Measurements from ENCODE around the gene RAB7B.

Gene RAB7B

DNA sequence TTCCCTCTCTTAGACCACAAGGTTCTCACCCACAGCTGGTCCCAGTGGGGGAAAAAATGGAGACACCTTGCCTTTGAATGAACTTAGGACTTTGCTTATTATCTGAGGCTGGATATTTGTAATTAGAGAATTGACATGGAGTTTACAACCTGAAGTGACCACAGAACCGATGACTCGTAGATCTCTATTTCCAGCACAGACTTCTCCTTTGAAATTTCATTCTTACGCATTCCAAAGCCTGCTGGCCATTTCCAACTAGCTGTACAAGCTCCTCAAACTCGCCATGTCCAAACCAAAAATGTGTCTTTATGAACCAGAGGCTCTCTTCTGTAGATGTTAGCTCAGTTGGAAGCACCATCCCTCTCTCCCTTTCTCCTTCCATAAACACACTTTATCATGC is 12.0 kb downstream of the RAB7B start:
- H3K27me3 Mint-ChIP-seq = peaks cover 5% of the 10 kb centered on the region
- no peak overlapping the region for H3K4me3 Mint-ChIP-seq
- H3K27ac Mint-ChIP-seq = no peak overlapping the region
- H3K36me3 Mint-ChIP-seq = no peaks in the 10 kb centered on the region
- no peaks in the 10 kb centered on the region for H3K9me3 Mint-ChIP-seq
- H3K4me1 Mint-ChIP-seq = no peaks in the 10 kb centered on the region

DNA sequence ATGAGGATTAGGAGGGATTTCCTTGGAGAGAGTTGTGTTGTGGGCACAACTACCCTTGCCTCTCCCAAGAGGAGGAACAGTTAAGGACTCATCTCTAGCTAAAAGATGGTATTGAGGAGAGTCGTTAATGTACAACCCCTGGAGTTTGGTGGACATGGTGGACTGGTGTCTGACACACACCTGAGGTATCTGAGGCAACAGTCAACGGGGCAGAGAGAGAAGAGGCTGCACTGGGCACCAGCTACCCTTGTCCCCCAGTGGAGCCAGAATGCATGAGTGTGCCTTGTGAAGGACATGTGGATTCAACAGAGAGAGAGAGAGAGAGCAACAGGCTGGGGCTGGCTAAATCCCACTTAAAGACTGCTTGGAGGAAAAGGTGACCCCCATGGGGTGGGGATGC is 13.0 kb downstream of the RAB7B start:
- H3K4me1 Mint-ChIP-seq = no peaks in the 10 kb centered on the region
- no peak overlapping the region for H3K27ac Mint-ChIP-seq
- H3K9me3 Mint-ChIP-seq = no peaks in the 10 kb centered on the region
- no peaks in the 10 kb centered on the region for H3K36me3 Mint-ChIP-seq
- no peak overlapping the region for H3K4me3 Mint-ChIP-seq
- H3K27me3 Mint-ChIP-seq = peaks cover 5% of the 10 kb centered on the region

DNA sequence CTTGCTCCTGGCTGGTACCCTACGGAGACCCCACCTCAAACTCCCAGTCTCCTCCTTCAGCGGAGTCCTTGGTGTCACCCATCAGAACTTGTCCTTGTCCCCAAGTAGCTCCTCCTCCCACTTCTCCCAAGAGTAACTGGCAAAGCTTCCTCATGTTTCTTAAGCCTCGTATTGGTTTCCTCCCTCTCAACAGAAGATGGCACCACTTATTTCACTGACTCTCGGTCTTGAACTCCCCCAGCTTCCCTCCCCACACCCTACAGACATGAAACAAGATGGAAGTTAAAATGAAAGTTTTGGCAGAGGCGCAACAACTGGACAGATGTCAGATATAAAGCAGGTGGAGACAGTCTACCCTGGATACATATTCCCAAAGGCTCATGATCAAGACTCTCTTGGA is 13.4 kb downstream of the RAB7B start:
- Mint-ChIP-seq H3K27me3 (peaks cover 5% of the 10 kb centered on the region), H3K36me3 (no peaks in the 10 kb centered on the region), H3K4me3 (no peak overlapping the region), H3K9me3 (no peaks in the 10 kb centered on the region), H3K27ac (no peak overlapping the region), H3K4me1 (no peaks in the 10 kb centered on the region)

DNA sequence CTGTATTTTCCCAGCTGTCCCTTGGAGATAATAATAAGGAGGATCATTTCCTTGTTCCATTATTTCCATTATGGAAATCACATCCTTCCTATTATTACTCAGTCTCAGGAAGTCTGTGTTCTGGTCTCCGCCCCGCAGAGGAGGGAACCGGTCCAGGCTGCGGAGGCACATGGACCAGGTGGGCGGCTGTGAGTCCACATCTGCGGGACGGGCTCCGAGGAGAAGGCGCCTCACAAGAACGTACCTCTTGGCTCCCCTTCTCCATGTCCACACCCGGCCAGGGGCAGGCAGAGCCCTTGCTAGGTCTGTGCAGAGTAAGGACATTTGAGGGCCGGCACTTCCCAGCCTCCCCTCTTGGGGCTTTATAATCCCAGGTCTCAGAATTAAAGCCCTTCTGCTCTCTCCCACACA is 14.6 kb downstream of the RAB7B start:
- Mint-ChIP-seq H3K27ac (no peak overlapping the region), H3K4me1 (no peaks in the 10 kb centered on the region), H3K9me3 (no peaks in the 10 kb centered on the region), H3K27me3 (peaks cover 5% of the 10 kb centered on the region), H3K4me3 (no peak overlapping the region), H3K36me3 (no peaks in the 10 kb centered on the region)

DNA sequence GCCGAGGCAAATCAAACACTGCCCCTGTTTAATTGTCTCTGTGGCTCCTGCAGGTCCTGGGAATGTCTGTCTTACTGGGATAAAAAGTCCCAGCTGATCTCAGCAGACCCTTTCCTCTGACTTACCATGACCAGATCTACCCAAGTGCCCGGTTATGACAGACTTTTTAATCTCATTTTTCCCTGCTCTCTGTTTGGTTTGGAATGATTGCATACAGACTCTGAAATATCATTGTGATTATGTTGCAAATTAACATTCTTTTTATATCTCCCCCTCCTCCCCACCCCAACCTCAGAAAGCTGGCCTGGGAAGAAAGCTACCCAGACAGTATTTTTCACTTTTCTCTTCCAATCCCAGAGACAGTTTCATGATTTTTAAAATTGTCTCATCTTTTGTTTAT is 16.3 kb downstream of the RAB7B start:
- H3K4me3 Mint-ChIP-seq = no peak overlapping the region
- H3K36me3 Mint-ChIP-seq = no peaks in the 10 kb centered on the region
- peaks cover 5% of the 10 kb centered on the region for H3K27me3 Mint-ChIP-seq
- no peak overlapping the region for H3K27ac Mint-ChIP-seq
- no peaks in the 10 kb centered on the region for H3K9me3 Mint-ChIP-seq
- no peaks in the 10 kb centered on the region for H3K4me1 Mint-ChIP-seq

DNA sequence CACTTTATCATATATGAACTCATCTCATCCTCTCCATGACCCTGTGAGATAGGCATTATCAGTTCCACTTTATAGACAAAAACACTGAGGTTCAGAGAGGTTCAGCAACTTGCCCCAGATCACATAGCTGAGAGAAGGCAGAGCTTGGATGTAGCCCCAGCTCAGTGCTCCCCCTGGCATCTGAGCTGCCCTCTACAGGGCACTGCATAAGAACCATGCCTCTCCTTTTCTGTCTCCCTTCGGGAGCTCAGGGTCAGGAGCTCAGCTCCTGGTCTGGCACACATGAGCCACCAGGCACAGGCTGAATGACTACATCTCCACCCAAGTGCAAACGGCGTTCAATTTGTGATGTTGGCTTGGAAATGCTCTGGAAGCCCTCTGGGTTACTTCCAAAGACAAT is 16.9 kb downstream of the RAB7B start:
- no peaks in the 10 kb centered on the region for H3K4me1 Mint-ChIP-seq
- H3K4me3 Mint-ChIP-seq = no peak overlapping the region
- H3K27ac Mint-ChIP-seq = no peak overlapping the region
- no peaks in the 10 kb centered on the region for H3K36me3 Mint-ChIP-seq
- H3K9me3 Mint-ChIP-seq = no peaks in the 10 kb centered on the region
- peaks cover 5% of the 10 kb centered on the region for H3K27me3 Mint-ChIP-seq

GRCh38 chr1:205985330-205986005 is 17.7 kb downstream of the RAB7B start:
- no peaks in the 10 kb centered on the region for H3K9me3 Mint-ChIP-seq
- no peaks in the 10 kb centered on the region for H3K4me1 Mint-ChIP-seq
- H3K27ac Mint-ChIP-seq = no peak overlapping the region
- no peaks in the 10 kb centered on the region for H3K36me3 Mint-ChIP-seq
- no peak overlapping the region for H3K4me3 Mint-ChIP-seq
- peaks cover 4% of the 10 kb centered on the region for H3K27me3 Mint-ChIP-seq

DNA sequence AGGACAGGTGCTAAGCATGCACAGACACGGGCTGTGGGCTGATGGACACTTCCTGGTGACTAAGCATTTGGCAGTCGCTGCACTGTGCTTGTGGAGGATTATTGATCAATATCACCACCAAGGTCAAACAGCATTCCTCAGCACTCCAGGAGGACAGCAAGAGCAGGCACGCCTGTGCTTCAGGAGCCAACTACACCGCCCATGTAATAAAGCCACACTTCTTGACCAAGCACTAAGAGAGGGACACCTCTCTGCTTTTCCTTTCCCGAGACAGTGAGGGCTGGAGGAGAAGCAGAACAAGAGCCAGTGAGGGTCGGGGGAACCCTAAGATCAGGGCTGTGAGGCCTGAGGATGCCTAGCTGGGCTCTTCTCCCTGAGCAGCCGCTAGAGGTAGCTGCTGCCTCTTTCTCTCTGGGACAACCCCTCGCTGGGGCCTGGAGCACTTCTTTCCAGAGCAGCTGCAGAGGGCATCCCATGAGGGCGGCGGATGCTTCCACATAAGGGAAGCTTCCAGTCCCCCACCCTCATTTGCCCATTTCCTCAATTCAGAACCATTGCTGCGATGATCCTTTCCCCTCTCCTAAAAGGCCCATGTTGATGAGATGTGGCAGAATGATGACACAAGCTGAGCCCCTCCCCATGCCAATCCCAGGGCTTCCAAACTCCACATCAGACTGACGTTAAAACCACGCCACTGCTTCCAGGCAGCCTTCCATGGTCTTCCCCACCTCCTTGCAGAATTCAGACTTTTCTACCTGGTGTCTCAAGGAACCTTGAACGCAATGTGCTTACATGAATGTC is 19.1 kb downstream of the RAB7B start:
- Mint-ChIP-seq H3K36me3 (no peaks in the 10 kb centered on the region), H3K27ac (no peak overlapping the region), H3K27me3 (no peaks in the 10 kb centered on the region), H3K4me1 (no peaks in the 10 kb centered on the region), H3K9me3 (no peaks in the 10 kb centered on the region), H3K4me3 (no peak overlapping the region)

DNA sequence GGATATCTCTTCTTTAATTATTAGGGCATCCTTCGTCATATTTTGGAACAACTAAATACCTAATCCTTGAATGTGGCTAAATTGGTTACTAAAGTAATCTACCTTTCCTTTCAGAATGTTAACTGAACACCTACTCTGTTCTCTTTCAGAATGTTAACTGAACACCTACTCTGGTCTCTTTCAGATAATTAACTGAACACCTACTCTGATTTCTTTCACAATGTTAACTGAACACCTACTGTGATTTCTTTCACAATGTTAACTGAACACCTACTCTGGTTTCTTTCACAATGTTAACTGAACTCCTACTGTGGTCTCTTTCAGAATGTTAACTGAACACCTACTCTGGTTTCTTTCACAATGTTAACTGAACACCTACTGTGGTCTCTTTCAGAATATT is 21.9 kb downstream of the RAB7B start:
- Mint-ChIP-seq H3K4me3 (no peak overlapping the region), H3K36me3 (no peaks in the 10 kb centered on the region), H3K9me3 (no peaks in the 10 kb centered on the region), H3K27me3 (no peaks in the 10 kb centered on the region), H3K27ac (peak overlapping the region; percentile 26), H3K4me1 (no peaks in the 10 kb centered on the region)

DNA sequence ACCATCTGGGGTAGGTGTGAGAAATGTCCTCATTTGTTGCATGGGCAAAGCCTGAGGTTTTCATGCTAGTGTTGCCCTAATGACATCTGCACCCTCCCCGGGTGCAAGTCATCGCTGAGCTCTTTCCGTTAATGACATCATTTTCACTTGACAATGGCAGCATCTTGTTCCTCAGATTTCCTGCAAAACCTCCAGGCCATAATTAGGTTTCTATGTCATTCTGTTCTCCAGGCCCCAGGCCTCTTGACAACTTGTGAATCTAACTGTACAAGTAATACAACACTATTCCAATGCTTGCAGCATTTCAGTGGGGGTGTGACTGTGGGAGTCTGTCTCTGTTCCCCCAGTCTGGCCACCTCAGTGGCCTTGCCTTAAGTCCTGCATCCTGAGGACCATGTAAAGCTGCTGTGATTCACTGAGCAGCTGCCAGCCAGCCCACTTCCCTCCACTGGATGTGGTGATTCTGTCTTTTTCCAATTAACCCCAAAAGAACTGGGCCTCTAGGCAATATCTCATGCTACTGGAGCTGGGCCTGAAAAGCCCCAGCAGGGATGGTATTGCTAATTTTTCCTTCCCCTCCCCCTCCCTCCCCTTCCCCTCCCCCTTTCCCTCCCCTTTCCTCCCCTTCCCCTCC is 22.8 kb downstream of the RAB7B start:
- Mint-ChIP-seq H3K27me3 (no peaks in the 10 kb centered on the region), H3K4me1 (no peaks in the 10 kb centered on the region), H3K27ac (no peak overlapping the region), H3K36me3 (no peaks in the 10 kb centered on the region), H3K4me3 (no peak overlapping the region), H3K9me3 (no peaks in the 10 kb centered on the region)

GRCh38 chr1:205979301-205979700 is 23.9 kb downstream of the RAB7B start:
- Mint-ChIP-seq H3K36me3 (no peaks in the 10 kb centered on the region), H3K9me3 (no peaks in the 10 kb centered on the region)

GRCh38 chr1:205978676-205979075 is 24.5 kb downstream of the RAB7B start:
- no peaks in the 10 kb centered on the region for H3K4me1 Mint-ChIP-seq
- no peaks in the 10 kb centered on the region for H3K27me3 Mint-ChIP-seq
- no peak overlapping the region for H3K27ac Mint-ChIP-seq
- no peaks in the 10 kb centered on the region for H3K36me3 Mint-ChIP-seq
- no peak overlapping the region for H3K4me3 Mint-ChIP-seq
- H3K9me3 Mint-ChIP-seq = no peaks in the 10 kb centered on the region

More at GRCh38 chr1:205979301-205979700, 23.9 kb downstream of the RAB7B start:
- Mint-ChIP-seq H3K4me1 (no peaks in the 10 kb centered on the region), H3K27me3 (no peaks in the 10 kb centered on the region), H3K27ac (no peak overlapping the region), H3K4me3 (no peak overlapping the region)

DNA sequence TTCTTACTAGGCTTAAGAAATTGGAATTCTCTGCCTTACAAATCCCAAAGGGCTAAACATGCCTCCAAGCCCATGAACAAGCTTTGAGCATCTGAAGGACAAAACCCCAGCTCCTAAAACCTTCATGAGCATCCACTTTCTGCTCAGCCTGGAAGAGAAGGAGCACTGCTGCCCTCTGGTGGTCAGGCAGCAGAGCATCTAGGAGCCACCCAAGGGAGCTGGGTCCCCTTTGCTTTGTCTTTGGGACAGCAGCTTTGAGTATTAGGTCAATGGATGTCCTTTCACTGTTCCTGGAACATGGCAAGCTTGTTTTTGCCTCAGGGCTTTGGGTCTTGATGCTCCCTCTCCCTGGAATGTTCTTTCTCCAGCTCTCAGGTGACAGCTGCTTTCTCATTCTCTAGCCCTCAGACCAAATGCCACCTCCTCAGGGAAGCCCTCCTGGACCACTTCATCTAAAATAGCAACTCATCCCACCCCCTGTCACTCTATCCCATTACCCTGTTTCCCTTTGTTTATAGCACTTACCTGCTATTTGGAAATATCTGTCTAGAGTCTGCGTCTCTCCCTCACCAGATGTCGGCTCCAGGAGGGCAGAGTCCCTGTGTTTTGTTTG is 25.7 kb downstream of the RAB7B start:
- Mint-ChIP-seq H3K9me3 (no peaks in the 10 kb centered on the region), H3K36me3 (no peaks in the 10 kb centered on the region), H3K4me1 (no peaks in the 10 kb centered on the region), H3K27ac (no peak overlapping the region), H3K4me3 (no peak overlapping the region), H3K27me3 (no peaks in the 10 kb centered on the region)

- Mint-ChIP-seq H3K36me3 (no peaks in the 10 kb centered on the region), H3K27me3 (no peaks in the 10 kb centered on the region), H3K9me3 (no peaks in the 10 kb centered on the region), H3K27ac (no peak overlapping the region), H3K4me1 (no peaks in the 10 kb centered on the region), H3K4me3 (no peak overlapping the region)
These were observed 26.3 kb downstream of the RAB7B start for GRCh38 chr1:205976708-205977401.

DNA sequence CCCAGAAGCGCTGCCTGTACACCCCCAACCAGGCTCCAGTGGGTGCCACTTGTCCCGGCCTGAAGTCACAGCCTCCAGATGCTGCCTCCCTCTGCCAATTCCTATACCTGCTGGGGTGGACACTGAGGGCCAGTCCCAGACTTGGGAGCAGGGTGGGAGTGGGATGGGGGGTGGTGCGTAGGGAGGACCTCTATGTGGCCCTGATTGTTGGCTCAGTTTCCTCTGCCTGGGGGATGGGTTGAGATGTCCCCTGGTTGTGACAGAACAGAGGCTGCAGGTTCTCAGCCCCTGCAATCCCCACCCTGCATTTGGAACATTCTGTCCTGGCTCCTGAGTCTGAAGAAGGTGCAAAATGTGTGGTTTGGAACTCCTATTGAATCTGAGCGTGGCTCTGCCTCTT is 27.2 kb downstream of the RAB7B start:
- H3K4me1 Mint-ChIP-seq = no peaks in the 10 kb centered on the region
- no peaks in the 10 kb centered on the region for H3K9me3 Mint-ChIP-seq
- H3K36me3 Mint-ChIP-seq = no peaks in the 10 kb centered on the region
- H3K27me3 Mint-ChIP-seq = no peaks in the 10 kb centered on the region
- no peak overlapping the region for H3K4me3 Mint-ChIP-seq
- no peak overlapping the region for H3K27ac Mint-ChIP-seq

Measured in activated naive CD4-positive, alpha-beta T cell treated with anti-CD3 and anti-CD28 coated beads, Interleukin-2, amount 50 U/mL, for 24 hours (primary cell).